Left ventricle myocardium inferior (tissue), 1 donor: ENCODE data around the gene PCDHB7. TPM values are rescaled to one million over a fixed set of nuclear protein-coding genes. Genes with fewer than 3 reads are reported as not detected.
"Not testable (repeated sequence)": the region's sequence is repeated elsewhere in the genome, so short reads cannot be mapped to it uniquely, and the experiment has no call there.

ENCODE experiments used
- DNase-seq: peaks from one replicate; pipeline ENCODE4 v3.0.0-alpha.2; 2020
- H3K27ac ChIP-seq: fragments of 200-600 bp; replicated peaks from 2 replicates; pipeline ENCODE4 v1.8.0; 2021
- H3K27me3 ChIP-seq: fragments of 200-600 bp; 2 replicates; pipeline ENCODE4 v1.8.0; 2021; ENCODE audit warnings: low read depth
- H3K36me3 ChIP-seq: fragments of 200-600 bp; 2 replicates; pipeline ENCODE4 v1.8.0; 2021
- H3K4me1 ChIP-seq: fragments of 200-600 bp; 2 replicates; pipeline ENCODE4 v1.8.0; 2021
- H3K4me3 ChIP-seq: fragments of 200-600 bp; 2 replicates; pipeline ENCODE4 v1.8.0; 2021; ENCODE audit warnings: mild to moderate bottlenecking, moderate library complexity
- H3K9me3 ChIP-seq: fragments of 200-600 bp; replicated peaks from 2 replicates; pipeline ENCODE4 v1.8.0; 2021
- CTCF ChIP-seq: fragments of 200-600 bp; IDR thresholded peaks from 2 replicates; pipeline ENCODE4 v1.8.0; 2021; ENCODE audit warnings: antibody characterized with exemption, mild to moderate bottlenecking, borderline replicate concordance
- intact Hi-C: fragments of 100-400 bp; cut with micrococcal nuclease; formaldehyde crosslinking; loops from one replicate; pipeline ENCODE4 v1.11.0; 2022
- total RNA-seq: library from RNA; stranded (reverse); fragmentation: NEBNext Ultra II Directional; extraction: Animal tissue kit (Norgen Biotek cat#: 25700); gene quantifications from one replicate; pipeline ENCODE4 v1.2.1, GENCODE V29; 2021
- donor health status: DM: no; HTN: yes; CAD: no; lungs with severe emphysema.

The PCDHB7 gene
- total RNA-seq, 1 donor from 2014 or later, result 0.55 TPM

- H3K9me3 ChIP-seq, result peaks cover 99% of the 10 kb centered on the region
- intact Hi-C loops, result no loop called here
- DNase-seq, result no peak
- no peak within 1 kb of the TSS for H3K27ac ChIP-seq
- no peaks in the 10 kb centered on the region for H3K4me1 ChIP-seq
- no peak for TF ChIP-seq CTCF
- peak within 1 kb of the TSS; percentile 47 for H3K4me3 ChIP-seq
- H3K36me3 ChIP-seq, result peaks cover 38% of the 10 kb centered on the region
- no peaks in the 10 kb centered on the region for H3K27me3 ChIP-seq
Measured at GRCh38 chr5:141223112-141223783, 50.8 kb downstream of the PCDHB7 start, which contains the start of gene PCDHB14. TSS of gene PCDHB14 (plus strand) at chr5:141223343. CDS start at chr5:141223506, 163 bp downstream.

- peaks cover 95% of the 10 kb centered on the region for H3K9me3 ChIP-seq
- H3K27me3 ChIP-seq, intact Hi-C loops: not testable (repeated sequence)
Measured at GRCh38 chr5:141224844-141225243, 52.4 kb downstream of the PCDHB7 start.

GRCh38 chr5:141225421-141225820 is 53.0 kb downstream of the PCDHB7 start:
- H3K27me3 ChIP-seq, intact Hi-C loops, H3K27ac ChIP-seq, H3K4me1 ChIP-seq, H3K4me3 ChIP-seq, DNase-seq: not testable (repeated sequence)
- H3K9me3 ChIP-seq, result peaks cover 94% of the 10 kb centered on the region
- H3K36me3 ChIP-seq, result peaks cover 20% of the 10 kb centered on the region

More at GRCh38 chr5:141224844-141225243, 52.4 kb downstream of the PCDHB7 start:
- H3K4me3 ChIP-seq, H3K4me1 ChIP-seq, DNase-seq, H3K27ac ChIP-seq: not testable (repeated sequence)
- peaks cover 25% of the 10 kb centered on the region for H3K36me3 ChIP-seq

Other genes with a start within 250 kb of the PCDHB7 start
- not detected for gene PCDHAC1, start 246.3 kb upstream of the PCDHB7 start, total RNA-seq
- gene PCDHAC2, start 206.2 kb upstream of the PCDHB7 start, total RNA-seq, result 0.36 TPM
- gene PCDHB1, start 121.3 kb upstream of the PCDHB7 start, total RNA-seq, result not detected
- gene PCDHB2, start 78.0 kb upstream of the PCDHB7 start, total RNA-seq, result 1.1 TPM
- 0.77 TPM for gene PCDHB3, start 72.2 kb upstream of the PCDHB7 start, total RNA-seq
- 0.80 TPM for gene PCDHB4, start 50.8 kb upstream of the PCDHB7 start, total RNA-seq
- 2.3 TPM for gene PCDHB5, start 37.4 kb upstream of the PCDHB7 start, total RNA-seq
- 0.14 TPM for gene PCDHB6, start 22.6 kb upstream of the PCDHB7 start, total RNA-seq
- gene PCDHB8, start 5.1 kb downstream of the PCDHB7 start, total RNA-seq, result 2.1 TPM
- 1.4 TPM for gene PCDHB16, start 9.7 kb downstream of the PCDHB7 start, total RNA-seq
- 1.2 TPM for gene PCDHB9, start 14.5 kb downstream of the PCDHB7 start, total RNA-seq
- gene PCDHB10, start 19.7 kb downstream of the PCDHB7 start, total RNA-seq, result 0.63 TPM
- 0.77 TPM for gene PCDHB11, start 27.0 kb downstream of the PCDHB7 start, total RNA-seq
- gene PCDHB12, start 36.1 kb downstream of the PCDHB7 start, total RNA-seq, result 0.69 TPM
- gene PCDHB13, start 41.3 kb downstream of the PCDHB7 start, total RNA-seq, result 2.5 TPM
- 1.9 TPM for gene PCDHB14, start 50.7 kb downstream of the PCDHB7 start, total RNA-seq
- gene PCDHB15, start 72.8 kb downstream of the PCDHB7 start, total RNA-seq, result 2.8 TPM
- gene SLC25A2, start 131.4 kb downstream of the PCDHB7 start, total RNA-seq, result not detected
- 108 TPM for gene TAF7, start 148.1 kb downstream of the PCDHB7 start, total RNA-seq
- gene PCDHGA1, start 157.9 kb downstream of the PCDHB7 start, total RNA-seq, result 3.1 TPM
- 7.8 TPM for gene PCDHGA2, start 166.1 kb downstream of the PCDHB7 start, total RNA-seq
- 12.2 TPM for gene PCDHGA3, start 171.2 kb downstream of the PCDHB7 start, total RNA-seq
- gene PCDHGB1, start 177.5 kb downstream of the PCDHB7 start, total RNA-seq, result 5.7 TPM
- 7.3 TPM for gene PCDHGA4, start 182.4 kb downstream of the PCDHB7 start, total RNA-seq
- 8.8 TPM for gene PCDHGB2, start 187.3 kb downstream of the PCDHB7 start, total RNA-seq
- gene PCDHGA5, start 191.5 kb downstream of the PCDHB7 start, total RNA-seq, result 4.9 TPM
- 6.3 TPM for gene PCDHGB3, start 197.6 kb downstream of the PCDHB7 start, total RNA-seq
- gene PCDHGA6, start 201.2 kb downstream of the PCDHB7 start, total RNA-seq, result 5.6 TPM
- 5.8 TPM for gene PCDHGA7, start 210.1 kb downstream of the PCDHB7 start, total RNA-seq
- gene PCDHGB4, start 215.1 kb downstream of the PCDHB7 start, total RNA-seq, result 4.2 TPM
- gene PCDHGA8, start 220.0 kb downstream of the PCDHB7 start, total RNA-seq, result 8.5 TPM
- gene PCDHGB5, start 225.3 kb downstream of the PCDHB7 start, total RNA-seq, result 6.0 TPM
- gene PCDHGA9, start 230.1 kb downstream of the PCDHB7 start, total RNA-seq, result 3.9 TPM
- gene PCDHGB6, start 235.4 kb downstream of the PCDHB7 start, total RNA-seq, result 5.0 TPM
- gene PCDHGA10, start 240.3 kb downstream of the PCDHB7 start, total RNA-seq, result 5.0 TPM
- 7.9 TPM for gene PCDHGB7, start 245.0 kb downstream of the PCDHB7 start, total RNA-seq
- gene PCDHGA11, start 248.4 kb downstream of the PCDHB7 start, total RNA-seq, result 3.8 TPM